Measurements from ENCODE around the gene ROR2.
"Not testable (repeated sequence)": the region's sequence is repeated elsewhere in the genome, so short reads cannot be mapped to it uniquely, and the experiment has no call there.

ROR2 gene

GRCh38 chr9:91517801-91518200 is 432.2 kb downstream of the ROR2 start:
- H3K36me3 ChIP-seq (ENCODE audit: insufficient read depth), result no peaks in the 10 kb centered on the region
- H3K79me2 ChIP-seq (ENCODE audit: insufficient read depth, low read depth), result no peaks in the 10 kb centered on the region
- H3K4me3 ChIP-seq (IDR thresholded peaks at IDR 0.05; ENCODE audit: insufficient read depth, low read depth, low read length), result no peak overlapping the region
- no peaks in the 10 kb centered on the region for H3K27me3 ChIP-seq (ENCODE audit: insufficient read depth, low read depth)
- H4K20me1 ChIP-seq (ENCODE audit: insufficient read depth), result no peaks in the 10 kb centered on the region
- H3K27ac ChIP-seq, result no peak overlapping the region
- H2AFZ ChIP-seq (ENCODE audit: low read depth), result no peak overlapping the region
- no peaks in the 10 kb centered on the region for H3K4me1 ChIP-seq (ENCODE audit: low read depth, poor library complexity, severe bottlenecking)
- no peak overlapping the region for H3K9ac ChIP-seq
- no peak overlapping the region for H3K4me2 ChIP-seq
- no peak for TF ChIP-seq CTCF (conservative IDR thresholded peaks at IDR 0.05; ENCODE audit: low read depth, low read length)

- not testable (repeated sequence) for H3K36me3 ChIP-seq (ENCODE audit: insufficient read depth); H3K9ac ChIP-seq; H3K4me3 ChIP-seq (IDR thresholded peaks at IDR 0.05; ENCODE audit: insufficient read depth, low read depth, low read length); H3K4me1 ChIP-seq (ENCODE audit: low read depth, poor library complexity, severe bottlenecking); H4K20me1 ChIP-seq (ENCODE audit: insufficient read depth); H3K79me2 ChIP-seq (ENCODE audit: insufficient read depth, low read depth); H3K4me2 ChIP-seq; H3K27ac ChIP-seq; H2AFZ ChIP-seq (ENCODE audit: low read depth); H3K27me3 ChIP-seq (ENCODE audit: insufficient read depth, low read depth)
These were observed 432.7 kb downstream of the ROR2 start for GRCh38 chr9:91517332-91517731.

- no peak for TF ChIP-seq CTCF (conservative IDR thresholded peaks at IDR 0.05; ENCODE audit: low read depth, low read length)
- Histone ChIP-seq H3K36me3 (ENCODE audit: insufficient read depth) (no peaks in the 10 kb centered on the region), H3K27me3 (ENCODE audit: insufficient read depth, low read depth) (no peaks in the 10 kb centered on the region), H3K27ac (no peak overlapping the region), H3K4me2 (no peak overlapping the region), H3K4me3 (IDR thresholded peaks at IDR 0.05; ENCODE audit: insufficient read depth, low read depth, low read length) (no peak overlapping the region), H3K4me1 (ENCODE audit: low read depth, poor library complexity, severe bottlenecking) (no peaks in the 10 kb centered on the region), H3K9ac (no peak overlapping the region), H4K20me1 (ENCODE audit: insufficient read depth) (no peaks in the 10 kb centered on the region), H3K79me2 (ENCODE audit: insufficient read depth, low read depth) (no peaks in the 10 kb centered on the region), H2AFZ (ENCODE audit: low read depth) (no peak overlapping the region)
These were observed 433.3 kb downstream of the ROR2 start for GRCh38 chr9:91516777-91517176.

GRCh38 chr9:91516081-91516480 is 433.9 kb downstream of the ROR2 start:
- Histone ChIP-seq H3K4me2 (no peak overlapping the region), H3K9ac (no peak overlapping the region), H3K27ac (no peak overlapping the region), H3K4me1 (ENCODE audit: low read depth, poor library complexity, severe bottlenecking) (no peaks in the 10 kb centered on the region), H2AFZ (ENCODE audit: low read depth) (no peak overlapping the region), H3K4me3 (IDR thresholded peaks at IDR 0.05; ENCODE audit: insufficient read depth, low read depth, low read length) (no peak overlapping the region), H3K79me2 (ENCODE audit: insufficient read depth, low read depth) (no peaks in the 10 kb centered on the region), H4K20me1 (ENCODE audit: insufficient read depth) (no peaks in the 10 kb centered on the region), H3K27me3 (ENCODE audit: insufficient read depth, low read depth) (no peaks in the 10 kb centered on the region), H3K36me3 (ENCODE audit: insufficient read depth) (no peaks in the 10 kb centered on the region)
- TF ChIP-seq CTCF (conservative IDR thresholded peaks at IDR 0.05; ENCODE audit: low read depth, low read length), result no peak

- no peak for TF ChIP-seq CTCF (conservative IDR thresholded peaks at IDR 0.05; ENCODE audit: low read depth, low read length)
- Histone ChIP-seq H3K4me1 (ENCODE audit: low read depth, poor library complexity, severe bottlenecking) (no peaks in the 10 kb centered on the region), H3K36me3 (ENCODE audit: insufficient read depth) (no peaks in the 10 kb centered on the region), H3K27me3 (ENCODE audit: insufficient read depth, low read depth) (no peaks in the 10 kb centered on the region), H3K4me3 (IDR thresholded peaks at IDR 0.05; ENCODE audit: insufficient read depth, low read depth, low read length) (no peak overlapping the region), H3K27ac (no peak overlapping the region), H2AFZ (ENCODE audit: low read depth) (no peak overlapping the region), H3K79me2 (ENCODE audit: insufficient read depth, low read depth) (no peaks in the 10 kb centered on the region), H3K4me2 (no peak overlapping the region), H3K9ac (no peak overlapping the region), H4K20me1 (ENCODE audit: insufficient read depth) (no peaks in the 10 kb centered on the region)
These were observed 434.8 kb downstream of the ROR2 start for GRCh38 chr9:91515074-91515687.

Data from KMS-11 (cell line).